ENCODE measurements around the gene SAFB. TPM values are rescaled to one million over a fixed set of nuclear protein-coding genes. Genes with fewer than 3 reads are reported as not detected.

The SAFB gene
- total RNA-seq, 1 experiment from 2014 or later, result 171 TPM

DNA sequence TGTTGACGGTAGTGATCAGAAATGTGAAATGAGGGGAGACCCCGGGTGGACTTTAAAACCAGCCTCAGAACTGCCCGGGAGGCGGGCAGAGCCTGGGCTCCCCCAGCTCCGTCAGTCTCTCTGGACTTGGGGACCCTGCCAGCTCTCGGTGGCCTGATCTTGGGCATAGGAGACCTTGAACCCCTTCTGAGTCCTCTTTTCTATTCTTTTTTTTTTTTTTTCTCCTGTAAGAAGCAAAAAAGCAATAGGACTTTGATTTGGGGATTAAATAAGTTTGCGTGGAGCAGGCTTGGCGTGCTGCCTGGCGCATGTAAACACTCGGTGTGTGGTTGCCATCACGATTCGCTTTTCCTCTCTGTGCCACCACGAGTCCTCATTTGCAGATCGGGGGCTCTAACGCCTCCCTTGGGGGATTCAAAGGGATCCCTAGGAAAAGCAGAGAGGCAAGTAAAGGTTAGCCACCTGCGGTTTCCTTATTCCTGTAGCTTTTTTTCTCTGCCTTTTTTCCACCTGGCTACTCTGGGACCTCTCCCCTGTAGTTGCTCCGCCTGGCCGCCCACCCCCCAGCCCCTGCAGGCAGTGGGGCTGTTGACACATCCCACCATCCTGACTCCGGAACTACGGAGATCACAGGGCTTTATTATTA, 1.3 kb downstream of the SAFB start:
- no TSS peak for BruUV-seq (replicated peaks)
- ChIA-PET POLR2A (ENCODE audit: low non-redundant PET) (interaction anchor here (0.7 kb wide), 1 partner anchor 59 kb away, joined by 7 read pairs; no protein-coding TSS in a partner anchor), CTCF (interaction anchor here (0.7 kb wide), 1 partner anchor 29 kb away, joined by 6 read pairs; no protein-coding TSS in a partner anchor)
- H3K4me1 ChIP-seq (ENCODE audit: insufficient read depth, low read length, poor library complexity, severe bottlenecking), result peaks cover 36% of the 10 kb centered on the region
- DNase-seq (ENCODE audit: low spot score), result peak; percentile 44
- intact Hi-C loops (cut with micrococcal nuclease; ENCODE audit: unreplicated experiment), result no loop called here
- TF ChIP-seq, protein P1, sequence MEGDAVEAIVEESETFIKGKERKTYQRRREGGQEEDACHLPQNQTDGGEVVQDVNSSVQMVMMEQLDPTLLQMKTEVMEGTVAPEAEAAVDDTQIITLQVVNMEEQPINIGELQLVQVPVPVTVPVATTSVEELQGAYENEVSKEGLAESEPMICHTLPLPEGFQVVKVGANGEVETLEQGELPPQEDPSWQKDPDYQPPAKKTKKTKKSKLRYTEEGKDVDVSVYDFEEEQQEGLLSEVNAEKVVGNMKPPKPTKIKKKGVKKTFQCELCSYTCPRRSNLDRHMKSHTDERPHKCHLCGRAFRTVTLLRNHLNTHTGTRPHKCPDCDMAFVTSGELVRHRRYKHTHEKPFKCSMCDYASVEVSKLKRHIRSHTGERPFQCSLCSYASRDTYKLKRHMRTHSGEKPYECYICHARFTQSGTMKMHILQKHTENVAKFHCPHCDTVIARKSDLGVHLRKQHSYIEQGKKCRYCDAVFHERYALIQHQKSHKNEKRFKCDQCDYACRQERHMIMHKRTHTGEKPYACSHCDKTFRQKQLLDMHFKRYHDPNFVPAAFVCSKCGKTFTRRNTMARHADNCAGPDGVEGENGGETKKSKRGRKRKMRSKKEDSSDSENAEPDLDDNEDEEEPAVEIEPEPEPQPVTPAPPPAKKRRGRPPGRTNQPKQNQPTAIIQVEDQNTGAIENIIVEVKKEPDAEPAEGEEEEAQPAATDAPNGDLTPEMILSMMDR (conservative IDR thresholded peaks at IDR 0.05; ENCODE audit: low read depth, low read length), result no peak
- no peak for TF ChIP-seq EZH2 (IDR thresholded peaks at IDR 0.05; ENCODE audit: borderline replicate concordance, low read depth, low read length, poor library complexity, severe bottlenecking)
- no peaks in the 10 kb centered on the region for H3K27me3 ChIP-seq (replicated peaks; ENCODE audit: insufficient read depth, low read depth, low read length, poor library complexity)
- H3K9me3 ChIP-seq (ENCODE audit: low read depth, low read length, poor library complexity, severe bottlenecking), result no peaks in the 10 kb centered on the region
- peak overlapping the region; percentile 96 for H3K27ac ChIP-seq (ENCODE audit: low read depth, low read length, poor library complexity, severe bottlenecking)
- H3K36me3 ChIP-seq (ENCODE audit: insufficient read depth, low read length, poor library complexity, severe bottlenecking), result peaks cover 64% of the 10 kb centered on the region
- peak overlapping the region; percentile 100 for H3K4me3 ChIP-seq (ENCODE audit: low read depth, low read length, poor library complexity, severe bottlenecking)

- H3K9me3 ChIP-seq (ENCODE audit: low read depth, low read length, poor library complexity, severe bottlenecking), result no peaks in the 10 kb centered on the region
- H3K27ac ChIP-seq (ENCODE audit: low read depth, low read length, poor library complexity, severe bottlenecking), result peak overlapping the region; percentile 96
- POLR2A ChIA-PET (ENCODE audit: low non-redundant PET), result no interaction called here
- CTCF ChIA-PET, result interaction anchor here (0.7 kb wide), 1 partner anchor 28 kb away, joined by 6 read pairs; no protein-coding TSS in a partner anchor
- H3K4me3 ChIP-seq (ENCODE audit: low read depth, low read length, poor library complexity, severe bottlenecking), result peak overlapping the region; percentile 100
- intact Hi-C loops (cut with micrococcal nuclease; ENCODE audit: unreplicated experiment), result no loop called here
- H3K4me1 ChIP-seq (ENCODE audit: insufficient read depth, low read length, poor library complexity, severe bottlenecking), result peaks cover 36% of the 10 kb centered on the region
- DNase-seq (ENCODE audit: low spot score), result no peak
- H3K27me3 ChIP-seq (replicated peaks; ENCODE audit: insufficient read depth, low read depth, low read length, poor library complexity), result no peaks in the 10 kb centered on the region
- TF ChIP-seq EZH2 (IDR thresholded peaks at IDR 0.05; ENCODE audit: borderline replicate concordance, low read depth, low read length, poor library complexity, severe bottlenecking), result no peak
- TSS peak; percentile 35 for BruUV-seq (replicated peaks)
- peaks cover 64% of the 10 kb centered on the region for H3K36me3 ChIP-seq (ENCODE audit: insufficient read depth, low read length, poor library complexity, severe bottlenecking)
Observed at GRCh38 chr19:5624741-5625278, 1.9 kb downstream of the SAFB start.

DNA sequence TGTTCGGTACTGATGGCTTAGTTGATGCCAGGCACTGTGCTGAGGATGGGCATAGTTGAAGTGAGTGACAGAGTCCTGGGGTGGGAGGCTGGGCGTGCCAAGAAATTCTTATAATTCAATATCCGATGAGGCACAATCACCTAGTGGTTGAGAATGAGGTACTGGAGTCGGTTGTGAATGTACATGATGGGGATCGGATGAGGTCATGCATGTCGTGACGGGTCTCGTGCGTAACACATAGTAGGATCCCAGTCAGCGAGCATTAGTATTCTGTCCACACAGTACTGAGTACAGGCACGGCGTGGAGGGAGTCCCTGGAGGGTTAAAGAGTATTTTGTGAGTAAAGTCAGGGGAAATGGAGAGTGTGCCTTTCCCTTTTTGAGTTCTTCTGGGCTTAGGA, 2.8 kb downstream of the SAFB start:
- Histone ChIP-seq H3K9me3 (ENCODE audit: low read depth, low read length, poor library complexity, severe bottlenecking) (no peaks in the 10 kb centered on the region), H3K27me3 (replicated peaks; ENCODE audit: insufficient read depth, low read depth, low read length, poor library complexity) (no peaks in the 10 kb centered on the region), H3K4me3 (ENCODE audit: low read depth, low read length, poor library complexity, severe bottlenecking) (peak overlapping the region; percentile 100), H3K27ac (ENCODE audit: low read depth, low read length, poor library complexity, severe bottlenecking) (no peak overlapping the region), H3K36me3 (ENCODE audit: insufficient read depth, low read length, poor library complexity, severe bottlenecking) (peaks cover 60% of the 10 kb centered on the region), H3K4me1 (ENCODE audit: insufficient read depth, low read length, poor library complexity, severe bottlenecking) (peaks cover 30% of the 10 kb centered on the region)
- no peak for DNase-seq (ENCODE audit: low spot score)
- CTCF ChIA-PET, result no interaction called here
- POLR2A ChIA-PET (ENCODE audit: low non-redundant PET), result no interaction called here
- no peak for TF ChIP-seq EZH2 (IDR thresholded peaks at IDR 0.05; ENCODE audit: borderline replicate concordance, low read depth, low read length, poor library complexity, severe bottlenecking)
- TF ChIP-seq, protein P1 (conservative IDR thresholded peaks at IDR 0.05; ENCODE audit: low read depth, low read length), result no peak
- intact Hi-C loops (cut with micrococcal nuclease; ENCODE audit: unreplicated experiment), result no loop called here
- BruUV-seq (replicated peaks), result no TSS peak

All from A673 (cell line).